ENCODE measurements around the gene RGR.

Gene RGR

DNA sequence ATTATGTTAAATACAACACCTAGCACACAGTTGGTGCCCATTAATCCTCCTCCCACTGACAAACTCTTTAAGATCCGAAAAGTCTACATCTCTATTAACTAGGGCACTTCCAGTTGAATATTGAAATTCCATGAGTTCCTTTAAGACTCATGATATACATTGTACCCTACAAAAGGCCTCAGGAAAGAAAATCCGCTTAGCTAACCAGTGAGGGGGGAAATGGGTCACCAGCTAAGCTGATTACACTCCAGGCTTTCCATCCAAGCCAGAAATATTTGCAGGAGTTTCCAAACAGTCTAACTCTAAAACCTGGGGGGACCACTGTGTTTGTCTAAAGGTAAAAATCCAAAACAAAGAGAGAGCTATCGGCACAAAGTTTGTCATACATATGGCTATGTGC is 18.2 kb upstream of the RGR start:
- TF ChIP-seq JUND (IDR thresholded peaks at IDR 0.05; ENCODE audit: low read depth) = no peak
- in situ Hi-C loops (cut with HindIII; ENCODE audit: low pct_unique_long_range_greater_than_20kb, low sequenced_read_pairs) = no loop called here

DNA sequence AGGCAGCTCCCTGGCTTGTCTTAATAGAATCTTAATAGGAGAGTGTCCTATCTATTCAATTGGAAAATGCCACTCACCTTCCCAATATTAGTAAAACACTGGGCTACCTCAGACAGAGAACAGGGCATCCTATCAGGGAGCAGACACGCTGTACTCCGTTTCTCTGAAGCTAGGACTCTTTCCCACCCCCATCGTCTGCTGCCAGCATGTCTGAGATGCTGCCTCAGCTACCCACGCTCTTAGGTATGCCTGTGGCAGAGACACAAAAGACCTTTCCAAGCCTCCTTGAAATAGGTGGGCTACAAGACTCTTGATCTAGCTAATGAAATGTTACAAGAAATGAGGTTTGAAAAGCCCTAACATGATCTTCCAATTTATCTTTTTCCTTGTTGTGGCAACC is 17.0 kb upstream of the RGR start:
- DNase-seq (ENCODE audit: low read depth in 1 of 2, low spot score in 1 of 2) = no peak
- in situ Hi-C loops (cut with HindIII; ENCODE audit: low pct_unique_long_range_greater_than_20kb, low sequenced_read_pairs) = no loop called here
- TF ChIP-seq JUND (IDR thresholded peaks at IDR 0.05; ENCODE audit: low read depth) = no peak

More for the DNA sequence above, 18.2 kb upstream of the RGR start:
- no peak for DNase-seq (ENCODE audit: low read depth in 1 of 2, low spot score in 1 of 2)

GRCh38 chr10:84230359-84230758 is 14.5 kb upstream of the RGR start:
- peak in 1 of 2 experiments; percentile 29 for DNase-seq (ENCODE audit: low read depth in 1 of 2, low spot score in 1 of 2)
- no peak for TF ChIP-seq JUND (IDR thresholded peaks at IDR 0.05; ENCODE audit: low read depth)
- in situ Hi-C loops (cut with HindIII; ENCODE audit: low pct_unique_long_range_greater_than_20kb, low sequenced_read_pairs) = no loop called here

GRCh38 chr10:84232376-84232775 is 12.5 kb upstream of the RGR start:
- in situ Hi-C loops (cut with HindIII; ENCODE audit: low pct_unique_long_range_greater_than_20kb, low sequenced_read_pairs) = no loop called here
- TF ChIP-seq JUND (IDR thresholded peaks at IDR 0.05; ENCODE audit: low read depth) = no peak
- DNase-seq (ENCODE audit: low read depth in 1 of 2, low spot score in 1 of 2) = no peak

DNA sequence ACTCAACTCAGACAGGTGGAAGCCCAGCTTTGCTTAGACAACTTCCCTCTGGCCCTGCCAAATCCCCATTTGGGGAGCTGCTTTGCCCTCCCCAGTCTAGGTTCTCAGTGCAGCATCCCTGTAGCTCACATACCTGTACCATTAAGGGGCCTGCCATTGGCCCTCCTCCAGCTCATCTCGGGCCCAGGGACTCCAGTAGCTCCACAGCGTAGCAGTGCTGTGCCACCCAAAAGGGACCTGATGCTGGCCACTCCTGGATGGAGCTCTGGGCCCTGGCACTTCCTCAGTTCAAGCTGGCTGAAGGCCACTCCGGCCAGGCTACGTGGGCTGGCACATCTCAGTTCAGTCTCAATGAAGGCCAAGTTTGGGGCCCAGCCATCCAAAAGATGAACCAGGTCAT is 10.9 kb upstream of the RGR start:
- TF ChIP-seq JUND (IDR thresholded peaks at IDR 0.05; ENCODE audit: low read depth) = no peak
- in situ Hi-C loops (cut with HindIII; ENCODE audit: low pct_unique_long_range_greater_than_20kb, low sequenced_read_pairs) = no loop called here
- no peak for DNase-seq (ENCODE audit: low read depth in 1 of 2, low spot score in 1 of 2)

DNA sequence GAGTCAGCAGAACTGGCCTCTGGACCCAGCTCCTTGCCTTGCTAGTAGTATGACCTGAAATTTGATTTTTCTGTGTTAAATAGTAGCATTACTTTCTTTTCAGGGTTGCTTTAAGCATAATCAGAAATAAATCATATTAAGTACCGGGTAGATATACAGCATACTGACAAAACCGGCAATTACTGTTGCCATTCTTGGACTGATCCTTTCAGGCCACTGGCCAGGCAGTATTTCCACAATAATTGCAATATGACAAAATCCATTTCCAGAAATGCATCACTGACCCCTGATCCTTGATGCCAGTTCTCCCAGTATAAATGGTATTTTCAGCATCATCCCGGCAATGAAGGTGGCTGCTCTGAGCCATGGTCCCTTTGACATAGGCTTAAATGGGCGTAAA is 10.4 kb upstream of the RGR start:
- no peak for DNase-seq (ENCODE audit: low read depth in 1 of 2, low spot score in 1 of 2)
- in situ Hi-C loops (cut with HindIII; ENCODE audit: low pct_unique_long_range_greater_than_20kb, low sequenced_read_pairs) = no loop called here
- TF ChIP-seq JUND (IDR thresholded peaks at IDR 0.05; ENCODE audit: low read depth) = no peak

GRCh38 chr10:84235096-84235495 is 9.8 kb upstream of the RGR start:
- DNase-seq (ENCODE audit: low read depth in 1 of 2, low spot score in 1 of 2) = no peak
- in situ Hi-C loops (cut with HindIII; ENCODE audit: low pct_unique_long_range_greater_than_20kb, low sequenced_read_pairs) = no loop called here
- TF ChIP-seq JUND (IDR thresholded peaks at IDR 0.05; ENCODE audit: low read depth) = no peak

DNA sequence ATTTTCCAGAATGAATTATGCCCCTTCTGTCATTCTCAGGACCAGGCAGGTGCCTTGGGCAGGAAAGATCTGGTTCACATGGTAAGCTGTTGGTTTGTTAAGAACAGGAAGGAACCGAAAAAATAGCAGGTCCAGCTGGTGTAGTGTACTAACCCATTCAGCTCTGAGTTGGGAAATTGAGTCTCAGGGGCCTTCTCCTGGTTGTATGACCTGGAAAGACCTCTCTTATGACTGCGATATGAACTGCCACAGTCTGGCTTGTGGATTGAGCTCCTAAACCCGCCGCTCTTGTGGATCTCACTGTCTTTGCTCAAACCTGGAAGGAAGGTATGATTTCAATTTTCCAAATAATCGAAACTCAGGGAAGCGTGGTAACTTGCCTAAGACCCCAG is 8.1 kb upstream of the RGR start:
- in situ Hi-C loops (cut with HindIII; ENCODE audit: low pct_unique_long_range_greater_than_20kb, low sequenced_read_pairs) = no loop called here
- TF ChIP-seq JUND (IDR thresholded peaks at IDR 0.05; ENCODE audit: low read depth) = no peak
- no peak for DNase-seq (ENCODE audit: low read depth in 1 of 2, low spot score in 1 of 2)

DNA sequence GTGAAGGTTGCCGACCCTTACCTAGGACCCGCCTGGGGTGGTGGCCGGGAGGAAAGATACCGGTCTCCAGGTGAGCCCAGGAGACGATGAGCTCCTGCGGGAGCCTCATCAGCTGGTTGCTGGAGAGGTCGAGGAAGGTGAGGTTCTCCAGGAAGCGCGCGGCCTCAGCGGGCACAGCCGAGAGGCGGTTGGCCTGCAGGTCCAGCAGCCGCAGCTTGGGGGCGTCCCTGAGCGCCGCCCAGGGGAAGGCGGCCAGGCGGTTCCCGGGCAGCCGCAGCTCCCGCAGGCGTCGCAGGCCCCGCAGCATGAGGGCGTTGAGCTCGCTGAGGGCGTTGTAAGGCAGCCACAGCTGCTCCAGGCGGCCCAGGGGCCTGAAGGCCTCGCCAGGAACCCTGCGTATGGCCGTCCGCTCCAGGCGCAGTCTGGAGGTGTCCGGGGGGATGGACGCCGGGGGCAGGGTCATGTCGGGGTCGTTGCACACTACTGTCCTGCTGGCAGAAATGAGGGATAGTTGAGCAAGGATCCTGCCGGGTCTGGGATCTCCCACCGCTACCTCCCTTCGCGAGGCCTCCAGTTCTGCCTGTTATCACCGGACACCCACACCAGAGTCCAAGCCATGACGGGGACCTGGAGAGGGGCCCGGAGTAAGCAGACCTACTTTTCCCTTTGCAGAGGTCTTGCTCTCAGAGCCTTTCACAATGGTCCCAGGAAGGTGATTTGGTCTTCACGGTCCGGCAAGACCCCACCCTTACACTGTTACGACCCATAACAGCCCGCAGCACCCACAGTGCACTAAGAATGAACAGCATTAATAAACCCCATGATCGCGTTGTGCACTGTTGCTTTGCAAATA is 7.4 kb upstream of the RGR start:
- TF ChIP-seq JUND (IDR thresholded peaks at IDR 0.05; ENCODE audit: low read depth) = no peak
- no peak for DNase-seq (ENCODE audit: low read depth in 1 of 2, low spot score in 1 of 2)
- in situ Hi-C loops (cut with HindIII; ENCODE audit: low pct_unique_long_range_greater_than_20kb, low sequenced_read_pairs) = no loop called here

- TF ChIP-seq JUND (IDR thresholded peaks at IDR 0.05; ENCODE audit: low read depth) = no peak
- in situ Hi-C loops (cut with HindIII; ENCODE audit: low pct_unique_long_range_greater_than_20kb, low sequenced_read_pairs) = no loop called here
- no peak for DNase-seq (ENCODE audit: low read depth in 1 of 2, low spot score in 1 of 2)
Measured at GRCh38 chr10:84238909-84239308, 5.9 kb upstream of the RGR start.

GRCh38 chr10:84241185-84241790 is 3.6 kb upstream of the RGR start, which contains the start of gene LRIT1:
LRIT1 (minus strand) TSS chr10:84241546; CDS start chr10:84241439, 107 bp downstream.
- no peak for TF ChIP-seq JUND (IDR thresholded peaks at IDR 0.05; ENCODE audit: low read depth)
- in situ Hi-C loops (cut with HindIII; ENCODE audit: low pct_unique_long_range_greater_than_20kb, low sequenced_read_pairs) = no loop called here
- no peak for DNase-seq (ENCODE audit: low read depth in 1 of 2, low spot score in 1 of 2)

- TF ChIP-seq JUND (IDR thresholded peaks at IDR 0.05; ENCODE audit: low read depth) = no peak
- in situ Hi-C loops (cut with HindIII; ENCODE audit: low pct_unique_long_range_greater_than_20kb, low sequenced_read_pairs) = no loop called here
- DNase-seq (ENCODE audit: low read depth in 1 of 2, low spot score in 1 of 2) = no peak
Measured at GRCh38 chr10:84243759-84244158, 1.1 kb upstream of the RGR start.

GRCh38 chr10:84247496-84247895 is 2.6 kb downstream of the RGR start:
- DNase-seq (ENCODE audit: low read depth in 1 of 2, low spot score in 1 of 2) = no peak
- no peak for TF ChIP-seq JUND (IDR thresholded peaks at IDR 0.05; ENCODE audit: low read depth)
- in situ Hi-C loops (cut with HindIII; ENCODE audit: low pct_unique_long_range_greater_than_20kb, low sequenced_read_pairs) = no loop called here

Data from T47D (cell line).